Immature natural killer cell (primary cell): ENCODE data around the gene ADA. TPM values are rescaled to one million over a fixed set of nuclear protein-coding genes. Genes with fewer than 3 reads are reported as not detected.

Experiments
- DNase-seq, 3 donors: peaks; one replicate each; pipeline ENCODE4 v3.0.0; 2022; ENCODE audit warnings: mixed read lengths in 1 of 3
- H3K27ac Mint-ChIP-seq, 6 donors: one replicate each; pipeline ENCODE4 v1.8.0; 2020; ENCODE audit warnings: mixed read lengths in 6 of 6, mild to moderate bottlenecking in 5 of 6, inconsistent platforms in 4 of 6, moderate library complexity in 3 of 6
- H3K27me3 Mint-ChIP-seq, 3 donors: one replicate each; pipeline ENCODE4 v1.8.0; 2020 to 2021; ENCODE audit warnings: low read depth in 3 of 3, mild to moderate bottlenecking in 3 of 3, mixed read lengths in 3 of 3, moderate library complexity in 3 of 3, inconsistent platforms in 1 of 3
- H3K36me3 Mint-ChIP-seq, 3 donors: one replicate each; pipeline ENCODE4 v1.8.0; 2020; ENCODE audit warnings: mixed read lengths in 3 of 3, inconsistent platforms in 2 of 3, mild to moderate bottlenecking in 2 of 3
- H3K4me1 Mint-ChIP-seq, 2 donors: one replicate each; pipeline ENCODE4 v1.8.0; 2020; ENCODE audit warnings: inconsistent platforms in 2 of 2, mild to moderate bottlenecking in 2 of 2, mixed read lengths in 2 of 2, moderate library complexity in 1 of 2
- H3K4me3 Mint-ChIP-seq, 5 donors: one replicate each; pipeline ENCODE4 v1.8.0; 2020; ENCODE audit warnings: mild to moderate bottlenecking in 5 of 5, mixed read lengths in 5 of 5, inconsistent platforms in 3 of 5, moderate library complexity in 3 of 5
- H3K9me3 Mint-ChIP-seq, 6 donors: one replicate each; pipeline ENCODE4 v1.8.0; 2020; ENCODE audit warnings: mild to moderate bottlenecking in 6 of 6, mixed read lengths in 6 of 6, inconsistent platforms in 4 of 6, moderate library complexity in 3 of 6
- polyA plus RNA-seq, 3 donors: library from polyadenylated mRNA; unstranded; fragments of 300-500 nt; fragmentation: Illumina TruSeq; gene quantifications; one replicate each; pipeline ENCODE4 v1.2.3, GENCODE V29; 2021

ADA gene
- polyA plus RNA-seq, 3 donors from 2014 or later: 96.9 to 150 (median 124) TPM

GRCh38 chr20:44646641-44647274, 4.7 kb downstream of the ADA start:
- DNase-seq: peak in 1 of 3 donors; percentile 6
- Mint-ChIP-seq H3K27me3 (peaks cover 0 to 8% (median 4%) of the 10 kb centered on the region in 3 donors), H3K4me1 (peaks cover 90 to 93% of the 10 kb centered on the region in 2 donors), H3K9me3 (no peaks in the 10 kb centered on the region), H3K27ac (peak overlapping the region; percentile 92 to 97 (median 95)), H3K4me3 (peak overlapping the region; percentile 65 to 86 (median 78)), H3K36me3 (peaks cover 0 to 3% (median 0%) of the 10 kb centered on the region in 3 donors)

- Mint-ChIP-seq H3K4me1 (peaks cover 96 to 99% of the 10 kb centered on the region in 2 donors), H3K27me3 (peaks cover 0 to 7% (median 4%) of the 10 kb centered on the region in 3 donors), H3K9me3 (no peaks in the 10 kb centered on the region), H3K36me3 (peaks cover 3 to 4% (median 4%) of the 10 kb centered on the region in 3 donors), H3K4me3 (peak overlapping the region; percentile 65 to 86 (median 78)), H3K27ac (peak overlapping the region; percentile 92 to 97 (median 95))
- peak in 1 of 3 donors; percentile 19 for DNase-seq
Observed at GRCh38 chr20:44646023-44646640, 5.4 kb downstream of the ADA start.

GRCh38 chr20:44644667-44645131, 6.8 kb downstream of the ADA start:
- Mint-ChIP-seq H3K9me3 (no peaks in the 10 kb centered on the region), H3K27ac (peak overlapping the region; percentile 92 to 97 (median 94)), H3K4me1 (peaks cover 97 to 98% of the 10 kb centered on the region in 2 donors), H3K4me3 (peak overlapping the region; percentile 76 to 87 (median 84)), H3K27me3 (peaks cover 0 to 5% (median 4%) of the 10 kb centered on the region in 3 donors), H3K36me3 (peaks cover 8 to 9% (median 9%) of the 10 kb centered on the region in 3 donors)
- DNase-seq: peak; percentile 39 to 47 (median 41)

- DNase-seq: peak in 2 of 3 donors; percentile 23 to 30
- Mint-ChIP-seq H3K36me3 (peaks cover 8 to 12% (median 11%) of the 10 kb centered on the region in 3 donors), H3K4me1 (peaks cover 96 to 98% of the 10 kb centered on the region in 2 donors), H3K4me3 (peak overlapping the region; percentile 76 to 87 (median 84)), H3K9me3 (no peaks in the 10 kb centered on the region), H3K27ac (peak overlapping the region; percentile 92 to 97 (median 94)), H3K27me3 (peaks cover 0 to 5% (median 4%) of the 10 kb centered on the region in 3 donors)
Observed at GRCh38 chr20:44644230-44644617, 7.3 kb downstream of the ADA start.

GRCh38 chr20:44643596-44644229, 7.8 kb downstream of the ADA start:
- peak; percentile 60 to 65 (median 65) for DNase-seq
- peaks cover 0 to 2% (median 0%) of the 10 kb centered on the region in 6 donors for H3K9me3 Mint-ChIP-seq
- H3K4me3 Mint-ChIP-seq: peak overlapping the region; percentile 76 to 87 (median 84)
- peaks cover 95 to 98% of the 10 kb centered on the region in 2 donors for H3K4me1 Mint-ChIP-seq
- H3K27ac Mint-ChIP-seq: peak overlapping the region; percentile 92 to 97 (median 94)
- peaks cover 13 to 17% (median 16%) of the 10 kb centered on the region in 3 donors for H3K36me3 Mint-ChIP-seq
- peaks cover 0 to 7% (median 4%) of the 10 kb centered on the region in 3 donors for H3K27me3 Mint-ChIP-seq

- Mint-ChIP-seq H3K9me3 (peaks cover 0 to 2% (median 0%) of the 10 kb centered on the region in 6 donors), H3K27me3 (peaks cover 0 to 9% (median 4%) of the 10 kb centered on the region in 3 donors), H3K4me3 (peak overlapping the region; percentile 75 to 86 (median 81)), H3K36me3 (peaks cover 16 to 21% (median 19%) of the 10 kb centered on the region in 3 donors), H3K27ac (peak overlapping the region; percentile 92 to 97 (median 94)), H3K4me1 (peaks cover 92 to 96% of the 10 kb centered on the region in 2 donors)
- no peak for DNase-seq
Observed at GRCh38 chr20:44643154-44643519, 8.4 kb downstream of the ADA start.

- peak overlapping the region; percentile 92 to 97 (median 94) for H3K27ac Mint-ChIP-seq
- H3K4me1 Mint-ChIP-seq: peaks cover 87 to 90% of the 10 kb centered on the region in 2 donors
- peak; percentile 65 to 71 (median 70) for DNase-seq
- peaks cover 0 to 2% (median 0%) of the 10 kb centered on the region in 6 donors for H3K9me3 Mint-ChIP-seq
- peaks cover 16 to 21% (median 19%) of the 10 kb centered on the region in 3 donors for H3K36me3 Mint-ChIP-seq
- peaks cover 0 to 9% (median 4%) of the 10 kb centered on the region in 3 donors for H3K27me3 Mint-ChIP-seq
- H3K4me3 Mint-ChIP-seq: peak overlapping the region; percentile 75 to 86 (median 81)
Observed at GRCh38 chr20:44642203-44643153, 9.0 kb downstream of the ADA start.

- peaks cover 18 to 24% (median 23%) of the 10 kb centered on the region in 3 donors for H3K36me3 Mint-ChIP-seq
- H3K4me3 Mint-ChIP-seq: peak overlapping the region; percentile 75 to 86 (median 81)
- H3K27ac Mint-ChIP-seq: peak overlapping the region; percentile 92 to 97 (median 94)
- peaks cover 0 to 2% (median 0%) of the 10 kb centered on the region in 6 donors for H3K9me3 Mint-ChIP-seq
- peaks cover 78 to 81% of the 10 kb centered on the region in 2 donors for H3K4me1 Mint-ChIP-seq
- H3K27me3 Mint-ChIP-seq: peaks cover 0 to 9% (median 4%) of the 10 kb centered on the region in 3 donors
- peak in 1 of 3 donors; percentile 2 for DNase-seq
Observed at GRCh38 chr20:44641325-44641724, 10.2 kb downstream of the ADA start.

- Mint-ChIP-seq H3K4me3 (peak overlapping the region; percentile 75 to 86 (median 81)), H3K27ac (peak overlapping the region; percentile 92 to 97 (median 94)), H3K36me3 (peaks cover 21 to 26% (median 26%) of the 10 kb centered on the region in 3 donors), H3K27me3 (peaks cover 0 to 9% (median 4%) of the 10 kb centered on the region in 3 donors), H3K9me3 (peaks cover 0 to 2% (median 0%) of the 10 kb centered on the region in 6 donors), H3K4me1 (peaks cover 70 to 73% of the 10 kb centered on the region in 2 donors)
- DNase-seq: no peak
Observed at GRCh38 chr20:44640522-44640921, 11.0 kb downstream of the ADA start.

GRCh38 chr20:44637522-44638372, 13.8 kb downstream of the ADA start:
- Mint-ChIP-seq H3K27ac (peak overlapping the region in 1 of 6 donors; percentile 19), H3K27me3 (peaks cover 0 to 7% (median 3%) of the 10 kb centered on the region in 3 donors)

GRCh38 chr20:44637042-44637441, 14.5 kb downstream of the ADA start:
- Mint-ChIP-seq H3K4me3 (no peak overlapping the region), H3K4me1 (peaks cover 36 to 42% of the 10 kb centered on the region in 2 donors), H3K36me3 (peaks cover 32 to 42% (median 36%) of the 10 kb centered on the region in 3 donors), H3K27me3 (peaks cover 0 to 4% (median 4%) of the 10 kb centered on the region in 3 donors), H3K9me3 (peaks cover 0 to 2% (median 0%) of the 10 kb centered on the region in 6 donors), H3K27ac (peak overlapping the region in 2 of 6 donors; percentile 49 to 57)
- DNase-seq: no peak

More at GRCh38 chr20:44637522-44638372, 13.8 kb downstream of the ADA start:
- Mint-ChIP-seq H3K4me1 (peaks cover 43 to 49% of the 10 kb centered on the region in 2 donors), H3K9me3 (peaks cover 0 to 2% (median 0%) of the 10 kb centered on the region in 6 donors), H3K4me3 (no peak overlapping the region), H3K36me3 (peaks cover 32 to 40% (median 33%) of the 10 kb centered on the region in 3 donors)
- DNase-seq: no peak
